GM18951 (cell line): Measurements from ENCODE around the gene DMRT3.

Experiments used
- POLR2A ChIP-seq: IDR thresholded peaks from 4 replicates; pipeline ENCODE4 v1.6.1; 2011; ENCODE audit warnings: mild to moderate bottlenecking; ENCODE audit not compliant: insufficient read length, insufficient read depth; ENCODE audit errors: extremely low read depth
- in situ Hi-C: fragments of 300-500 bp; cut with MboI; formaldehyde crosslinking; loops from one replicate; pipeline ENCODE4 v1.12.0; 2022; ENCODE audit warnings: low sequenced_read_pairs, mixed read lengths, inconsistent platforms; ENCODE audit not compliant: unreplicated experiment

Gene DMRT3, protein sequence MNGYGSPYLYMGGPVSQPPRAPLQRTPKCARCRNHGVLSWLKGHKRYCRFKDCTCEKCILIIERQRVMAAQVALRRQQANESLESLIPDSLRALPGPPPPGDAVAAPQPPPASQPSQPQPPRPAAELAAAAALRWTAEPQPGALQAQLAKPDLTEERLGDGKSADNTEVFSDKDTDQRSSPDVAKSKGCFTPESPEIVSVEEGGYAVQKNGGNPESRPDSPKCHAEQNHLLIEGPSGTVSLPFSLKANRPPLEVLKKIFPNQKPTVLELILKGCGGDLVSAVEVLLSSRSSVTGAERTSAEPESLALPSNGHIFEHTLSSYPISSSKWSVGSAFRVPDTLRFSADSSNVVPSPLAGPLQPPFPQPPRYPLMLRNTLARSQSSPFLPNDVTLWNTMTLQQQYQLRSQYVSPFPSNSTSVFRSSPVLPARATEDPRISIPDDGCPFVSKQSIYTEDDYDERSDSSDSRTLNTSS

DNA sequence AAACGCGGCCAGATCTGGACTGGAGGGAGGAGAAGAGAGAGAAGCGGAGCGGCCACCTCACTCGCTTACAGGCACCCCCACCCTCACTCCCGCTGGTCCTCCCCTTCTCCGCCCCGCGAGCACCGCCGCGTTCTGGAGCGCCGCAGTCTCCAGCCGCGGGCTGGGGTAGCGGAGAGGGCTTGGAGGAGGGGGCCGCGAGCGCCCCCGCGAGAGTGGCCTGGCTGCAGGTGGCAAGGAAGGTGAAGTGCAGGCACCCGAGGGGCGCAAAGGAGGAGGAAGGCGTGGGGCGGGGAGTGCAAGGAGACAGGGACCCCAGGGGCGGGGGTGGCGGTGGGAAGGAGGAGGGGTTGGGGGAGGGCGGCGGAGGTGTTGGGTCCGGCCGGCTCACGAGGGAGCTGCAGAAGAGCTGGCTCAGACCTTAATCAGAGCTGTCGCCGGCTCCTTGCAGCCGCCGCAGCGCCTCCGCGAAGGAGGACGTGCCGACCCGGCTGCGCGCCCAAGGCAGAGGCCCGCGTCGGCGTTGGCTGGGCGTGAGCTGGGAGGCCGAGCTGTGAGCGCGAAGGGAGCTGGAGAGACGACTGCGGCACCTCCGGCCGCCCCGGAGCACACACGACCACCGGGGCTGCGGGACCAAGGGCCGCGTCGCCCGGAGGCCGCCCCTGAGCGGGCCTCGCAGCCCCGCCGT is at the start of gene DMRT3:
Gene DMRT3 (plus strand): TSS at position 398 of the 685 bp plus-strand sequence. CDS start 347 bp downstream, outside the sequence.
- in situ Hi-C loops = no loop called here
- no peak for TF ChIP-seq POLR2A

DNA sequence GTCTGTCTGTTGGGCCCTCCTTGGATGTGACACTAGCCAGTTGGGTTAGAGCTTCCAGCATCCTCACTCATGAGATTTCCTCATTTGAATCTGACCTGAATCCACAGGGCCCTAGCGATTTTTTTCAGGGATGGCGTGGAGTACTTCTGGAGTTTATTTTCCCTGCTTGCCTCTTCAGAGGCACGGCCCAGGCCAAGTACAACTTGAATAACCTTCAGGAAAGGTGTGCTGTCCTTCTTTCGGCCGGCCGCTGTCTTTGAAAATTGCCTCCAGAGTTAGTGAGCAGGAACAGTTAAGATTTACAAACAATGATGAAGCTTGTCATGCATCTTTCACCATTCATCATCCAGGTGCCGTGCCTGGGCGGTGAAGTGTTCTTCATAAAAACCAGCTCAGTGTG is 49.5 kb upstream of the DMRT3 start:
- TF ChIP-seq POLR2A = no peak
- in situ Hi-C loops = no loop called here

DNA sequence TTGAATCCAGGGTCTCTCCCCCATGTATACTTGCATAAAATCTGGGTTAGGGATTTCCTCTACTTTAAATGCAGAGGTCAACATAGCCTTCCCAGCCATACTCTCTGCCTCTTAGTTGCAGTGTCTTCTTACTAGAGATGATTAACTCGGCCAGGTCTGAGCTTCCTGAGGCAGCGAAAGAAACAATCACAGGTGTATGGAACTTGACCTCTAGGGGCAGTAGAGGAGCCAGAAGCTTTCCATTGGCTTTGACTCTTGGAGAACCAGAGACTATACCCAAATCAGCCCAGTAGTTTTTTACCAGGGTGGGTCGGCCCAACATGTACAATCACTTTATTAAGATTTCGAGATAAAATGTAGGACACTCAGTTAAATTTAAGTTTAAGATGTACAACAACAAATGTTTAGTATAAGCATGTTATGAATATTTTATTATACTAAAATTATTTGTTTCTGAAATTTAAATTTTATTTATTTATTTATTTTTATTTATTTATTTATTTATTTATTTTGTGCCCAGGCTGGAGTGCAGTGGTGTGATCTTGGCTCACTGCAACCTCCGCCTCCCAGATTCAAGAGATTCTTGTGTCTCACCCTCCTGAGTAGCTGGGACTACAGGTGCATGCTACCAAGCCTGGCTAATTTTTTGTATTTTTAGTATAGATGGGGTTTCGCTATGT is 48.0 kb upstream of the DMRT3 start:
- in situ Hi-C loops = no loop called here
- TF ChIP-seq POLR2A = no peak

DNA sequence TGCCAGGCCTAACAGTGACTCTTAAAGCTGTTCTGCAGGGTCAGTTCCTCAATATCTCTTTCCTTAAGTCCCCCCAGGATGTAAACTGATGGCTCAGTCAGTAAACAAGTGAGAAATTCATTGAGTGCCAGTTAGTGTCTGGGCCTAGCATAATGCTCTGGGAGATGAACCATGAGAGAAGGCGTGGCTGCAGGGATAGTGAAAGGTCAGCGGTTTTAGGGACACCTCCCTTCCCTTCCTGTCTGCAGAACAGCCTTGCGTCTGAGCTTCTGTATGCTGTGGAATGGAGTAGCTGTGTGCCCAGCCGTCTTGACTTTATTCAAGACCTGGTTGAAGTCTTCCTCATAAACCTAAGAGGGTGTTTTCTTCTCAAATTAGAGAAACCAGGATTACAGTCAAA is 46.7 kb upstream of the DMRT3 start:
- in situ Hi-C loops = no loop called here
- TF ChIP-seq POLR2A = no peak

DNA sequence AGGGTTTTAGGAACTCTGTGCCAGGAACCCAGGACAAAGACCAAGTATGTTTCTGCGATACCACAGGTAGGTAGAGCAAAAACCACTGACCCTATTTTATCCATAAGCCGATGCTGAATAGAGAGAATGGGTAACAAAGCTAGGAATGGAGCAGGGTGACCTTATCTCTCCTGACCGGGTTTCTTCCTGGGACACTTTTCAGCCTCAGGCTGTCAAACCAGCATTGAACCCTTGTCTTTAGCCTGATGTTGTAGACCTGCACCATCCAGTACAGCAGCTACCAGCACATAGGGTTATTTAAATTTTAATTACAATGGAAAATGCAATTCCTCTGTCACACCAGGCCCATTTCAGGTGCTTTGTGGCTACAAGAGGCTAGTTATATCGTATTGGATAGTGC is 43.1 kb upstream of the DMRT3 start:
- no peak for TF ChIP-seq POLR2A
- in situ Hi-C loops = no loop called here

DNA sequence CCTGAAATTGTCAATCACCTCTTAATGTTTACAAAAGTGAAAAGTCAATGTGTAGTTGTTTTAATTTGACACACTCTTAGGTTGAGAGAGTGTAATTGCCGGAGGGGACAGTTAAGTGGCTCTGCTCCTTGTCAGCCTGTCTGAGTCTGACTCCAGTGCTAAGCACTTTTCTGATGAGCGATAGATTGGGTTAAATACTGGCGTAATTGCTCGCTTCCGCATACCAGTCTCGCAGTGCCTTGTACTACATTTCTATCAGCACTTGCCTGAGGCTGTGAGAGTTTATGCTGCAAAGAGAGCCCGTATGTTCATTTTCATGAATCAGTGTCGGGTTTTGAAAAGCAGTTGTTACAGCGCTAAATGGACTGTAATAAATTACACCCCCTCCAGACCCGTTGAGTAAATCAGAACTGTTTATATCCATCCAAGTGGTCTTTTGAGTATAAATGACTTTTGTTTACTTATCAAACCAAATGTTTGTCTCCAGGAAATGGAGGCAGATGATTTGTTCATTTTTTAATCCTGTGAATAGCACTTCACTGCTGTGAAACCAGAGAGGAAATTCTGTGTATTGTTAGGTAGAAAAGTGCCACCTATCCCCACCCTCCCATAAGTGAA is 41.0 kb upstream of the DMRT3 start:
- in situ Hi-C loops = no loop called here
- TF ChIP-seq POLR2A = no peak

DNA sequence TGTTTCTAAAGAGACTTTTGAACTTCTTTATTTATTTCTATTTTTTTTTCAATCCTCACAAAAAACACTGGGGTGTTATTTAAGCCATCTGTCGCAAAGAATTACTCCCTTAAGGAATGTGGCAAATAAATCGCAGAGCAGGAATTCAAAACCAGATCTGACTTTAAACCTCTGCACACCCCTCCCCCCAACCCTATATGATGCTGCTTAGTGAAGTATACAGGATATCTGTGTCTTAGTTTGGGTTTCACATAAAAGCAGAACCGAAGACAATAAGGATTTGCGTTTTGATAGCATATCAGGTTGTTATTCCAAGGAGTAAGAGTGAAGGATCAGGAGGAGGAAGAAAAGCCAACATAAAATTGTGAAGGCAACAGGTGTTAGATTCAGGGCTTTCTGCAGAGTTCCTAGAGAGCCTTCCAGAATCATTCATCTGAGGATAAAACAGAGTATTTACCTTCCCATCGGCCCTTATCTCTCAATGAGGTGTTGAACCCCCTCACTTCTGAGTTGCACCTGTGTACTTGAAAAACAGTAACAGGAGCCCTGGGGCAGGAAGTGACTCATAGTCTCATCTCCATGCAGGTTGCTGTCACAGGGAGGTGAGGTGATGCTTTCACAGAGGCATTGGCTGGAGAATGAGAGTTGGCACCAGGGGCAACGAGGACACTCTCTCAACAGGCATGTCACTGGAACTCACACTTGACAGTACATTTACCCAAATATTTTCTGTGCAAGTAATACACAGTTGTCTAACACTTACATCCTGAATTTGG is 33.5 kb upstream of the DMRT3 start:
- no peak for TF ChIP-seq POLR2A
- in situ Hi-C loops = no loop called here

DNA sequence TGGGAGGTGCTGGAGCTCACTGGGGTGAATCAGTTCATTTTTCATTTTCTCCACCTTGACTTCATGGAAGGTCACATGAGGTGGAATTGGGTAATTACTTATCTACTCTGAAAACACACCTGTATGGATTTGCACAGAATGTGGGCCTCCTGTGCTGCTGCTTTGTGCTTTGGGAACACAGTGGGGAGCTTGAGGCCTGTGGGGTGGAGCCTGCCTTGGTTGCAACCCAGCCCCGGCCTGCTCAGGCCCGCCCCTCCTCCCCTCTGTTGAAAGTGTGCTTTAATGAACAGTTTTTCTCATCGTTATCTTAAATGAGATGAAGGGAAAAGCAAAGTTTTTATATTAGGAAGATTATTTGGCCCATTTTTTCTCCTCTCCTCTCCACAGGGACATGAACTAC is 28.5 kb upstream of the DMRT3 start:
- in situ Hi-C loops = no loop called here
- TF ChIP-seq POLR2A = no peak

DNA sequence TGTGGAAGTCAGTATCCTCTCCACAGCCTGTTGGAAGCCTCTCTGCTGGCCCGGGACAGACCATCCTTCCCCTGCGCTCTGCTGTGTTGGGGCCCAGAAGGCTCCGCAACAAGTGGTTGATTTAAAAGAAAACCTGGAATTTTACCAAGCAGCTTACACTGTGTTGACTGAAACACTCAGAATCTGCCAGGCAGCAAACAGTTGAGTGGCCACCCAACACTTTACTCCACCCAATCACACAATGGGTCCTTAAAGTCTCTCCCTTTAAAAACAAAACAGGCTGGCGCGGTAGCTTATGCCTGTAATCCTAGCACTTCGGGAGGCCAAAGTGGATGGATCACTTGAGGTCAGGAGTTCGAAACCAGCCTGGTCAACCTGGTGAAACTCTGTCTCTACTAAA is 28.0 kb upstream of the DMRT3 start:
- in situ Hi-C loops = no loop called here
- TF ChIP-seq POLR2A = no peak

DNA sequence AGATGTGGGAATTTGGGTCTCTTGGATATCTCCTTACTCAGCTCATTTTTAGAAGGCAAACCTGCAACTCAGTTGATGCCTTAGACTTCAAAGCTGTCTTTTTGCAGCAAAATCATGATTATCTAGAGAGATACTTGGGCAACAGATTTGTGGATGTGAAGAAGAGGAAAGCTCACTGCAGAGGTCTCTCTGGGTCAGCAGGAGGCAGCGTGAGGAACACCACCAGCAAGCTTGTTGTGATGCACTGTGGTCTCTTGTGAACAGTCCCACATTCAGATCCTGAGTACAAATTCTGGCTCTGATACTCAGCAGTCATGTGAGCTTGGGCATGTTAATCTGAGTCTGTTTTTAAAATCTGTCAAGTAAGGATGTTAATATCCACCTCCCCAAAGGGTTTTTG is 26.3 kb upstream of the DMRT3 start:
- no peak for TF ChIP-seq POLR2A
- in situ Hi-C loops = no loop called here

DNA sequence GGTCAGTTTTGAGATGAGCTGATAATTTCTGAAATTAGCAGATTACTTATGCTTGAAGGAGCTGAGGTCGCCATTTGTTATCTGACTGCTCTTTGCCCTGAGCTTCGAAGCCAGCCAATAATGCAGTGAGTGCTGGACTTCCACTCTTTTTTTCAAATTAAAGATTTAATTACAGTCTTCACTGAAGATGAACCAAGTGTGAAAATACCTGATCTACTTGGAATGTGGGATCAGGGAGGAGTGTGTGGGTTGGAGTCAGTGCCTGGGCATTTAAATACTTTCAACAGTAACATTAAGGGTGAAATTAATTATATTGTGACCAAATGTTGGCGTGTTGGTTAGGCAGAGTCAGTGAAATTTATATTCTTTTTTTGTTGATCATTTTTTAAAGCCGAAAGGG is 23.9 kb upstream of the DMRT3 start:
- in situ Hi-C loops = no loop called here
- TF ChIP-seq POLR2A = no peak

DNA sequence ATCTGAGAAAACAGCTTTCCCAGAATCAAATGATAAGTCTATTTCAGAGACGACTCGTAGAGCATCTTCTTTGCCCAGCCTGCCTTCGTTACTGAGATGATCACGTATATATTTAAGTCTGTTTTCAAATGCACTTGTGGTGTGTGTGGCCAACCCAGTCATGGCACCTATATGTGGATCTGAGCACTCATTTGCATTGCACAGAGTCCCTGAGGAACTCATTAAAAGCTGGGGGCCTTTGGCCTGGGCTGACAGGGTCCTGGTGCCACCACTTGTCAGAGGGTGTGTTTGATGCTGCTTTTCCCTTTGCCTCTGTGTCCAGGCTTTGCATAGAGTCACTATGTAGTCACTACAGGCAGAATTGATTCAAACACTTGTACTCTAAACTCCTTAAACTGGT is 17.4 kb upstream of the DMRT3 start:
- no peak for TF ChIP-seq POLR2A
- in situ Hi-C loops = no loop called here
